MM.1S (cell line): Measurements from ENCODE around the gene RNASET2.

ENCODE experiments used
- EZH2 ChIP-seq: fragments of 300-600 bp; sonication (generic); optimal IDR thresholded peaks from 2 replicates; pipeline ENCODE3; 2017; ENCODE audit warnings: low read depth, mild to moderate bottlenecking, antibody characterized with exemption, low read length, mixed read lengths
- EZH2phosphoT487 ChIP-seq: fragments of 300-600 bp; sonication (generic); IDR thresholded peaks from 2 replicates; pipeline ENCODE4 v1.6.1; 2018; ENCODE audit warnings: antibody characterized with exemption, low read length
- TF ChIP-seq, protein P1 (sequence below): fragments of 300-600 bp; sonication (generic); IDR thresholded peaks from 2 replicates; pipeline ENCODE4 v1.5.1; 2016; ENCODE audit warnings: antibody characterized with exemption, low read length, mixed read lengths

DNA sequence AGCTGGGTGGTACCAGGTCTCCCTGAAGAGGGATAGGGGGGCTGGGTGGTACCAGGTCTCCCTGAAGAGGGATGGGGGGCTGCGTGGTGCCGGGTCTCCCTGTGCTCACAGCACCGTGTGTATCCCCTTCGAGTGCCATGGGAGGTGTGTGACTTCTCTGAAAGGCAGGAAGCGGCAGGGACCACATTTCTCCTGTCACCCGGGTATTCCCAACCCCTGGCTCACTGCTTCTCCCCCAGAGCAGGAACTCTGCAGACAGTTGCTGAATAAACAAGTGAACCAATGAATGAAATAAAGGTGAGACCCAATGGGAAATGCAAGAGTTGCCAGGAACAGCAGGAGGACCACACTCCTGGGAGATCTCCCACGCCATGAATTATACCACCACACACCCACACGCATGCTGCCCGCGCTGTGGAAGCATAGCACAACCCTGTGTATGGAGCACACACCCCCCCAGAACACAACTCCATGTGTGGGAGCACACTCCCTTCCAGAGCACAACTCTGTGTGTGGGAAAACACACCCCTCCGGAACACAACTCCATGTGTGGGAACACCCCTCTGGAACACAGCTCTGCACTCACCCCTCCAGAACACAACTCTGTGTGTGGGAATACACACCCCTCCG is 50.7 kb downstream of the RNASET2 start:
- TF ChIP-seq, protein P1, sequence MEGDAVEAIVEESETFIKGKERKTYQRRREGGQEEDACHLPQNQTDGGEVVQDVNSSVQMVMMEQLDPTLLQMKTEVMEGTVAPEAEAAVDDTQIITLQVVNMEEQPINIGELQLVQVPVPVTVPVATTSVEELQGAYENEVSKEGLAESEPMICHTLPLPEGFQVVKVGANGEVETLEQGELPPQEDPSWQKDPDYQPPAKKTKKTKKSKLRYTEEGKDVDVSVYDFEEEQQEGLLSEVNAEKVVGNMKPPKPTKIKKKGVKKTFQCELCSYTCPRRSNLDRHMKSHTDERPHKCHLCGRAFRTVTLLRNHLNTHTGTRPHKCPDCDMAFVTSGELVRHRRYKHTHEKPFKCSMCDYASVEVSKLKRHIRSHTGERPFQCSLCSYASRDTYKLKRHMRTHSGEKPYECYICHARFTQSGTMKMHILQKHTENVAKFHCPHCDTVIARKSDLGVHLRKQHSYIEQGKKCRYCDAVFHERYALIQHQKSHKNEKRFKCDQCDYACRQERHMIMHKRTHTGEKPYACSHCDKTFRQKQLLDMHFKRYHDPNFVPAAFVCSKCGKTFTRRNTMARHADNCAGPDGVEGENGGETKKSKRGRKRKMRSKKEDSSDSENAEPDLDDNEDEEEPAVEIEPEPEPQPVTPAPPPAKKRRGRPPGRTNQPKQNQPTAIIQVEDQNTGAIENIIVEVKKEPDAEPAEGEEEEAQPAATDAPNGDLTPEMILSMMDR: no peak
- TF ChIP-seq EZH2 (no peak), EZH2phosphoT487 (no peak)
